ENCODE data around the gene LTC4S. TPM values are rescaled to one million over a fixed set of nuclear protein-coding genes. Genes with fewer than 3 reads are reported as not detected.

Gene LTC4S
- total and polyA plus RNA-seq, 9 of the 15 experiments (the other 6 are each of a cell fraction or from before 2014, with no cell fraction given) = 0.17 to 0.77 (median 0.75) TPM; not detected in 6

GRCh38 chr5:179820483-179821297, 26.9 kb downstream of the LTC4S start, which contains the start of gene SQSTM1 (continued):
- TF ChIP-seq MGA (IDR thresholded peaks at IDR 0.05) = no peak
- TF ChIP-seq PHB (CRISPR knock-in tag; IDR thresholded peaks at IDR 0.05) = no peak
- TF ChIP-seq ZNF644 (tag; IDR thresholded peaks at IDR 0.05; ENCODE audit: low read depth) = no peak; the same call in 1 of the 2 replicates
- TF ChIP-seq SIX5 (IDR thresholded peaks at IDR 0.05; ENCODE audit: borderline replicate concordance in 1 of 2, insufficient read depth in 1 of 2, low read depth in 1 of 2, low read length in 2 of 2) = no peak
- TF ChIP-seq FOXM1 (IDR thresholded peaks at IDR 0.05; ENCODE audit: low read depth) = peak; percentile 40; the same call in 1 of the 2 replicates
- TF ChIP-seq FOXM1 (CRISPR knock-in tag; IDR thresholded peaks at IDR 0.05; ENCODE audit: low read depth) = peak; percentile 94
- TF ChIP-seq TCFL5 (CRISPR knock-in tag; conservative IDR thresholded peaks at IDR 0.05) = no peak
- TF ChIP-seq ZNF551 (CRISPR knock-in tag; IDR thresholded peaks at IDR 0.05) = no peak
- no peak; the same call in 1 of the 2 replicates for TF ChIP-seq RBM14 (IDR thresholded peaks at IDR 0.05; ENCODE audit: borderline replicate concordance, insufficient read depth, low read depth, low read length)
- peak; percentile 28; the same call in 1 of the 2 replicates for TF ChIP-seq MYNN (IDR thresholded peaks at IDR 0.05)
- TF ChIP-seq MYNN (CRISPR knock-in tag; IDR thresholded peaks at IDR 0.05) = no peak
- TF ChIP-seq XRCC4 (IDR thresholded peaks at IDR 0.05; ENCODE audit: extremely low read depth, insufficient read depth, insufficient read length) = no peak
- no peak for TF ChIP-seq RBM34 (IDR thresholded peaks at IDR 0.05; ENCODE audit: borderline replicate concordance, insufficient read depth, low read length)
- 0 out of 2 replicates have a peak, but pooled peaks have one; percentile 23 for TF ChIP-seq LEF1 (IDR thresholded peaks at IDR 0.05)

Data from K562 (cell line).